SU-DHL-6 (cell line): ENCODE data around the gene TP73.

Experiments
- H2AFZ ChIP-seq: fragments of 200-600 bp; sonication (generic); 2 replicates; pipeline ENCODE4 v1.6.1; 2014; ENCODE audit warnings: low read depth, mild to moderate bottlenecking, moderate library complexity, mixed read lengths, antibody characterized with exemption, low read length; ENCODE audit not compliant: severe bottlenecking
- H3F3A ChIP-seq: fragments of 200-600 bp; shearing (Covaris generic); 2 replicates; pipeline ENCODE4 v1.6.0; 2016; ENCODE audit warnings: antibody characterized with exemption, mild to moderate bottlenecking; ENCODE audit not compliant: insufficient read depth
- H3K27ac ChIP-seq: fragments of 200-600 bp; sonication (generic); 2 replicates; pipeline ENCODE4 v1.5.1; 2016; ENCODE audit warnings: low read depth, mild to moderate bottlenecking, low read length, moderate library complexity, mixed read lengths
- H3K27me3 ChIP-seq: fragments of 200-600 bp; sonication (generic), shearing (Covaris generic); 2 replicates; pipeline ENCODE4 v1.6.0; 2014; ENCODE audit warnings: mild to moderate bottlenecking, low read length
- H3K36me3 ChIP-seq: fragments of 200-600 bp; sonication (generic); 2 replicates; pipeline ENCODE4 v1.6.1; 2014; ENCODE audit warnings: mild to moderate bottlenecking, low read length, mixed read lengths
- H3K4me2 ChIP-seq: fragments of 300-600, 200-600 bp; shearing (Covaris generic), sonication (generic); 2 replicates; pipeline ENCODE4 v1.6.0; 2014; ENCODE audit warnings: low read length, low read depth, mild to moderate bottlenecking; ENCODE audit not compliant: poor library complexity, severe bottlenecking
- H3K4me3 ChIP-seq: fragments of 200-600 bp; sonication (generic); 2 replicates; pipeline ENCODE4 v1.5.1; 2014; ENCODE audit warnings: antibody characterized with exemption, low read length, mild to moderate bottlenecking, mixed read lengths; ENCODE audit not compliant: insufficient read depth, poor library complexity, severe bottlenecking
- H3K79me2 ChIP-seq: fragments of 200-600 bp; sonication (generic); 2 replicates; pipeline ENCODE4 v1.6.1; 2014; ENCODE audit warnings: mild to moderate bottlenecking, low read length, moderate library complexity; ENCODE audit not compliant: insufficient read depth
- H3K9ac ChIP-seq: fragments of 200-600 bp; sonication (generic); 2 replicates; pipeline ENCODE4 v1.7.0; 2014; ENCODE audit warnings: mild to moderate bottlenecking, low read length
- H3K9me2 ChIP-seq: fragments of 200-600 bp; sonication (generic); replicated peaks from 2 replicates; pipeline ENCODE4 v1.6.1; 2014; ENCODE audit warnings: low read length; ENCODE audit not compliant: insufficient read depth
- H3K9me3 ChIP-seq: fragments of 200-600 bp; sonication (generic); 2 replicates; pipeline ENCODE4 v1.6.1; 2014; ENCODE audit warnings: low read length, mixed read lengths; ENCODE audit not compliant: insufficient read depth
- H4K20me1 ChIP-seq: fragments of 200-600 bp; sonication (generic); 2 replicates; pipeline ENCODE4 v1.6.1; 2014; ENCODE audit warnings: low read depth, mild to moderate bottlenecking, antibody characterized with exemption, low read length, moderate library complexity, mixed read lengths
- CTCF ChIP-seq: fragments of 200-600 bp; sonication (generic); IDR thresholded peaks from one replicate; pipeline ENCODE4 v1.5.1; 2017; ENCODE audit warnings: antibody characterized with exemption, mild to moderate bottlenecking, low read length, moderate library complexity; ENCODE audit not compliant: insufficient read depth, poor library complexity, severe bottlenecking
- EZH2phosphoT487 ChIP-seq: fragments of 200-600 bp; sonication (generic), shearing (Covaris generic); conservative IDR thresholded peaks from 2 replicates; pipeline ENCODE4 v1.6.1; 2018; ENCODE audit warnings: mild to moderate bottlenecking, antibody characterized with exemption, low read length, moderate library complexity, mixed read lengths

Gene TP73

GRCh38 chr1:3741566-3742438, 89.5 kb downstream of the TP73 start:
- H3K9ac ChIP-seq: no peak overlapping the region
- no peak overlapping the region for H2AFZ ChIP-seq
- no peaks in the 10 kb centered on the region for H3K9me2 ChIP-seq
- no peaks in the 10 kb centered on the region for H4K20me1 ChIP-seq
- no peak overlapping the region for H3K4me2 ChIP-seq
- H3F3A ChIP-seq: no peaks in the 10 kb centered on the region
- H3K4me3 ChIP-seq: no peak overlapping the region
- H3K27ac ChIP-seq: no peak overlapping the region
- H3K36me3 ChIP-seq: no peaks in the 10 kb centered on the region
- H3K9me3 ChIP-seq: no peaks in the 10 kb centered on the region
- no peaks in the 10 kb centered on the region for H3K79me2 ChIP-seq
- TF ChIP-seq EZH2phosphoT487: no peak
- no peak for TF ChIP-seq CTCF
- H3K27me3 ChIP-seq: no peaks in the 10 kb centered on the region

- H3F3A ChIP-seq: no peaks in the 10 kb centered on the region
- no peaks in the 10 kb centered on the region for H3K36me3 ChIP-seq
- no peaks in the 10 kb centered on the region for H3K9me2 ChIP-seq
- no peaks in the 10 kb centered on the region for H3K79me2 ChIP-seq
- no peak overlapping the region for H3K9ac ChIP-seq
- no peak overlapping the region for H3K4me2 ChIP-seq
- H3K27ac ChIP-seq: no peak overlapping the region
- H3K9me3 ChIP-seq: no peaks in the 10 kb centered on the region
- TF ChIP-seq EZH2phosphoT487 (no peak), CTCF (no peak)
- no peaks in the 10 kb centered on the region for H4K20me1 ChIP-seq
- H3K4me3 ChIP-seq: no peak overlapping the region
- no peak overlapping the region for H2AFZ ChIP-seq
- H3K27me3 ChIP-seq: no peaks in the 10 kb centered on the region
These were observed 90.4 kb downstream of the TP73 start for GRCh38 chr1:3742439-3743298.

GRCh38 chr1:3743421-3743820, 91.1 kb downstream of the TP73 start:
- no peak overlapping the region for H3K9ac ChIP-seq
- no peaks in the 10 kb centered on the region for H3F3A ChIP-seq
- no peaks in the 10 kb centered on the region for H3K36me3 ChIP-seq

More at GRCh38 chr1:3743421-3743820, 91.1 kb downstream of the TP73 start:
- no peak overlapping the region for H3K4me3 ChIP-seq
- no peak overlapping the region for H3K4me2 ChIP-seq
- TF ChIP-seq EZH2phosphoT487 (no peak), CTCF (no peak)
- H3K27me3 ChIP-seq: no peaks in the 10 kb centered on the region
- no peaks in the 10 kb centered on the region for H3K9me3 ChIP-seq
- no peaks in the 10 kb centered on the region for H3K9me2 ChIP-seq
- H4K20me1 ChIP-seq: no peaks in the 10 kb centered on the region
- no peaks in the 10 kb centered on the region for H3K79me2 ChIP-seq
- H3K27ac ChIP-seq: no peak overlapping the region
- no peak overlapping the region for H2AFZ ChIP-seq
